COR-L47 (cell line): ENCODE results near the gene ZNF407.

ENCODE experiments used
- DNase-seq: peaks from one replicate; lab custom pipeline; 2025; lab: John Stamatoyannopoulos, UW

ZNF407 gene

GRCh38 chr18:74876630-74877243 lies 279.1 kb downstream of the ZNF407 start:
- no peak for DNase-seq

- no peak for DNase-seq
These were observed 280.6 kb downstream of the ZNF407 start for GRCh38 chr18:74878267-74878666.

GRCh38 chr18:74880706-74881278 lies 283.1 kb downstream of the ZNF407 start:
- DNase-seq = no peak

- peak; percentile 40 for DNase-seq
These were observed 294.5 kb downstream of the ZNF407 start for GRCh38 chr18:74892066-74892627.

GRCh38 chr18:74895686-74896085 lies 298.0 kb downstream of the ZNF407 start:
- no peak for DNase-seq

- DNase-seq = peak; percentile 89
These were observed 298.8 kb downstream of the ZNF407 start for GRCh38 chr18:74896390-74896991.

- DNase-seq = no peak
These were observed 300.4 kb downstream of the ZNF407 start for GRCh38 chr18:74897971-74898657.

- peak; percentile 74 for DNase-seq
These were observed 301.3 kb downstream of the ZNF407 start for GRCh38 chr18:74898965-74899364.

- DNase-seq = peak; percentile 99
These were observed 301.9 kb downstream of the ZNF407 start for GRCh38 chr18:74899554-74899953.

GRCh38 chr18:74901362-74902146 lies 303.9 kb downstream of the ZNF407 start:
- no peak for DNase-seq

- peak; percentile 87 for DNase-seq
These were observed 304.4 kb downstream of the ZNF407 start for GRCh38 chr18:74902147-74902455.

- DNase-seq = peak; percentile 89
These were observed 307.6 kb downstream of the ZNF407 start for GRCh38 chr18:74905247-74905646.

- peak; percentile 63 for DNase-seq
These were observed 308.5 kb downstream of the ZNF407 start for GRCh38 chr18:74906184-74906583.

- no peak for DNase-seq
These were observed 316.5 kb downstream of the ZNF407 start for GRCh38 chr18:74914052-74914591.

- no peak for DNase-seq
These were observed 317.0 kb downstream of the ZNF407 start for GRCh38 chr18:74914648-74915047.

GRCh38 chr18:74916773-74917393 lies 319.2 kb downstream of the ZNF407 start:
- DNase-seq = no peak

GRCh38 chr18:74918276-74918790 lies 320.7 kb downstream of the ZNF407 start:
- no peak for DNase-seq

GRCh38 chr18:74921057-74921820 lies 323.6 kb downstream of the ZNF407 start:
- DNase-seq = no peak

GRCh38 chr18:74926051-74926450 lies 328.4 kb downstream of the ZNF407 start:
- no peak for DNase-seq
